NCI-H526 (cell line): ENCODE results near the gene CREB3.

Experiments
- DNase-seq, 2 experiments: peaks; one replicate each; lab custom pipeline; 2025; lab: John Stamatoyannopoulos, UW

Gene CREB3

GRCh38 chr9:35700942-35701341 lies 31.5 kb upstream of the CREB3 start:
- no peak for DNase-seq

- DNase-seq, result no peak
Measured at GRCh38 chr9:35702696-35703095, 29.8 kb upstream of the CREB3 start.

- no peak for DNase-seq
Measured at GRCh38 chr9:35703906-35704672, 28.4 kb upstream of the CREB3 start.

GRCh38 chr9:35705372-35705771 lies 27.1 kb upstream of the CREB3 start:
- no peak for DNase-seq

- DNase-seq, result no peak
Measured at GRCh38 chr9:35705836-35706430, 26.5 kb upstream of the CREB3 start.

DNA sequence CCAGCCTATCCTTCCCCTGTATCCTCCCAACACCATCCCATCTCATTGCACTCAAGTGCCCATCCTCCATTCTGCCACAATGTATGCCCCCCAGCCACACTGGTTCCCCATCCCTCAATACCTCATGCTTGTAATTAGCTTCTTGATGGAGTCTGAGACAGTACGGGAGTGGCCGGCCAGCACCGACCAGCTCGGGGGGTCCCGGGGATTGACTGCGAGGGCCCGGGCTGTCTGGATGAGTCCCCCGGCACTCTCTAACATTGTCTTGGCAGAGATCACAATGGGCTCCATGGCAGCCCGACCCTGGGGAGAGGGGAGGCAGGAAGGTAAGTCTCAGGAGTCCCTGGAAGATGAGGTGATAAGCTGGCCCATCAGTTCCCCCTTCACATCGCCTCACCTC lies 25.5 kb upstream of the CREB3 start:
- DNase-seq, result no peak

- DNase-seq, result no peak
Measured at GRCh38 chr9:35708146-35708545, 24.3 kb upstream of the CREB3 start.

- DNase-seq, result no peak
Measured at GRCh38 chr9:35710818-35711500, 21.5 kb upstream of the CREB3 start.

GRCh38 chr9:35711501-35712428 lies 20.7 kb upstream of the CREB3 start:
- DNase-seq, result no peak

- no peak for DNase-seq
Measured at GRCh38 chr9:35712762-35713400, 19.6 kb upstream of the CREB3 start.

DNA sequence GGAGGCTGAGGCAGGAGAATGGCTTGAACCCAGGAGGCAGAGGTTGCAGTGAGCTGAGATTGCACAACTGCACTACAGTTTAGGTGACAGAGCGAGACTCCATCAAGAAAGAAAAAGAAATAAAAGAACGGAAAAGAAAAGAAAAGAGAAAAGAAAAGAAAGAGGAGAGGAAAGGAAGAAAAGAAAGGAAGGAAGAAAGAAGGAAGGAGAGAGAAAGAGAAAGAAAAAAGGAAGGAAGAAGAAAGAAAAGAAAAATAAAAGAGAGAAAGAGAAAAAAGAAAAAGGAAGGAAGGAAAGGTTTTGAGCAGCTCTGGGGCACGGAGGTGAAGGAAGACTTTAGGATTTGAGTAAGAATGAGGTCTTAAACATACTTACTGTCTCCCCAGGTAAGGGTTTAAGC lies 18.9 kb upstream of the CREB3 start:
- DNase-seq, result no peak

- no peak for DNase-seq
Measured at GRCh38 chr9:35714123-35714522, 18.3 kb upstream of the CREB3 start.

- no peak for DNase-seq
Measured at GRCh38 chr9:35714579-35715252, 17.8 kb upstream of the CREB3 start.

GRCh38 chr9:35716230-35716629 lies 16.2 kb upstream of the CREB3 start:
- DNase-seq, result no peak

- DNase-seq, result no peak
Measured at GRCh38 chr9:35717132-35717870, 15.2 kb upstream of the CREB3 start.

- DNase-seq, result no peak
Measured at GRCh38 chr9:35718721-35719511, 13.6 kb upstream of the CREB3 start.

DNA sequence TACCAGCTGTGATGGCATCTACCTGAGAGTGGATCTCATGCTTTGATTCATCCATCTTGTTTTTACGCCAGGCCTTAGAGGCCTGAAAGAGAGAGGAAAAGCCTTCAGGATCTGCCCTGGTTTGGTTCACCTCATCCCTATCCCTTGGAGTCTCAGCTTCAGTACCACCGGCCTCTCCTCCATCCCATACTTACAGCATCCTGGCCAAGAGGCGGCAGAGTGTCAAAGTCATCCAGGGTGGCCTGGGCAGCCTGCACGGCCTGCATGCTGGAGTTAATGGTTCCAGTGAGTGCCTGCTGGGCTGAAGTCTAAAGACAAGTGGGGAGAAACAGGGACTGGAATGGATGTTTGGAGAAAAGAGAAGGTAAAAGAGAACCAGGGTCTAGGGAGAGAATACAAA lies 12.9 kb upstream of the CREB3 start:
- no peak for DNase-seq

DNA sequence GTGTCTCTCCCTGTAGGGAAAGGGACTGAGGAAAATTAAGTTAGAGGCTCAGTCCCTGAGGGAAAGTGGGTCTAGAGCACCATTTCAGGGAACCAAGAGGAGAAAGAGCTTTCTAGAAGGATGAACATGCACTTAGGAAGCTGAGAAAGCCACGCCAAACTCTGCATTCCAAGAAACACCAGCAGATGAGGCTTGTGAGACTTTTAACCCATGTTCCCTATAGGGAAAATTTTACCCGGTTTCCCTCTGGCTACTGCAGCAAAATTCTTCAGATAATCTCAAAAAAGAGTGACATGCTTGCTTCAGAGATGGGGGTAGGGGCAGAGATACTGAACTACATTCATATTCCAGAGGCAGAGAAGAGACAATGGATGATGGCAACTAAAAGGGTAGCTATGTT lies 9.0 kb upstream of the CREB3 start:
- DNase-seq, result no peak

- DNase-seq, result no peak
Measured at GRCh38 chr9:35723908-35724307, 8.6 kb upstream of the CREB3 start.

GRCh38 chr9:35725362-35725761 lies 7.1 kb upstream of the CREB3 start:
- DNase-seq, result no peak
